HEK293 (cell line): ENCODE data around the gene PPP3CA.

Experiments
- ATF2 ChIP-seq: fragments of 450-650 bp; formaldehyde crosslinking; IDR thresholded peaks from 2 replicates; pipeline ENCODE4 v1.5.1; 2016; ENCODE audit warnings: missing biosample characterization, missing genetic modification characterization, low read depth
- HOXC10 ChIP-seq: sonication (generic); formaldehyde crosslinking; IDR thresholded peaks from 2 replicates; pipeline ENCODE4 v1.8.1; 2023; ENCODE audit warnings: mild to moderate bottlenecking, missing genetic modification reagents
- KLF16 ChIP-seq: fragments of 450-650 bp; formaldehyde crosslinking; IDR thresholded peaks from 2 replicates; pipeline ENCODE4 v1.5.1; 2017; ENCODE audit warnings: missing biosample characterization, missing genetic modification characterization
- OSR2 ChIP-seq: fragments of 450-650 bp; formaldehyde crosslinking; IDR thresholded peaks from 2 replicates; pipeline ENCODE4 v1.5.1; 2016; ENCODE audit warnings: missing biosample characterization, missing genetic modification characterization
- REST ChIP-seq: fragments of 450-650 bp; formaldehyde crosslinking; IDR thresholded peaks from 2 replicates; pipeline ENCODE4 v1.5.1; 2016; ENCODE audit warnings: missing biosample characterization, missing genetic modification characterization
- SETDB1 ChIP-seq: IDR thresholded peaks from one replicate; pipeline ENCODE4 v1.6.1; 2017; ENCODE audit warnings: mild to moderate bottlenecking, low read length, moderate library complexity, mixed read lengths; ENCODE audit not compliant: insufficient read length
- YY1 ChIP-seq: fragments of 450-650 bp; formaldehyde crosslinking; IDR thresholded peaks from 2 replicates; pipeline ENCODE4 v1.5.1; 2018; ENCODE audit warnings: missing biosample characterization, missing genetic modification characterization
- ZNF121 ChIP-seq: fragments of 450-650 bp; formaldehyde crosslinking; IDR thresholded peaks from 2 replicates; pipeline ENCODE4 v1.5.1; 2016; ENCODE audit warnings: missing biosample characterization, missing genetic modification characterization
- ZNF138 ChIP-seq: fragments of 450-650 bp; formaldehyde crosslinking; IDR thresholded peaks from 2 replicates; pipeline ENCODE4 v1.5.1; 2016; ENCODE audit warnings: missing biosample characterization, missing genetic modification characterization, borderline replicate concordance
- ZNF19 ChIP-seq: fragments of 450-650 bp; formaldehyde crosslinking; IDR thresholded peaks from 2 replicates; pipeline ENCODE4; 2016; ENCODE audit warnings: missing biosample characterization, missing genetic modification characterization, low read depth
- ZNF701 ChIP-seq: fragments of 450-650 bp; formaldehyde crosslinking; IDR thresholded peaks from 2 replicates; pipeline ENCODE4 v1.5.1; 2016; ENCODE audit warnings: missing biosample characterization, missing genetic modification characterization
- ZNF830 ChIP-seq: fragments of 450-650 bp; IDR thresholded peaks from 2 replicates; pipeline ENCODE4 v1.5.0; 2018; ENCODE audit warnings: missing biosample characterization, missing genetic modification characterization, low read depth, mild to moderate bottlenecking, moderate library complexity
- TF ChIP-seq, protein P1 (sequence below): fragments of 450-650 bp; formaldehyde crosslinking; IDR thresholded peaks from 2 replicates; pipeline ENCODE4 v1.5.1; 2016; ENCODE audit warnings: missing biosample characterization, missing genetic modification characterization
- TF ChIP-seq, protein P2 (sequence below): IDR thresholded peaks from 2 replicates; pipeline ENCODE4 v1.6.1; 2011; ENCODE audit warnings: mild to moderate bottlenecking, low read depth, low read length, borderline replicate concordance

- TF ChIP-seq ZNF19 (tag by site-specific recombination) (no peak), OSR2 (tag by site-specific recombination) (no peak), ATF2 (no peak), SETDB1 (no peak), ZNF138 (tag by site-specific recombination) (no peak), ZNF830 (tag by site-specific recombination) (no peak), REST (tag by site-specific recombination) (peak; percentile 88), KLF16 (tag by site-specific recombination) (no peak), ZNF701 (tag by site-specific recombination) (no peak), HOXC10 (no peak), ZNF121 (no peak), YY1 (no peak)
- TF ChIP-seq, protein P1, sequence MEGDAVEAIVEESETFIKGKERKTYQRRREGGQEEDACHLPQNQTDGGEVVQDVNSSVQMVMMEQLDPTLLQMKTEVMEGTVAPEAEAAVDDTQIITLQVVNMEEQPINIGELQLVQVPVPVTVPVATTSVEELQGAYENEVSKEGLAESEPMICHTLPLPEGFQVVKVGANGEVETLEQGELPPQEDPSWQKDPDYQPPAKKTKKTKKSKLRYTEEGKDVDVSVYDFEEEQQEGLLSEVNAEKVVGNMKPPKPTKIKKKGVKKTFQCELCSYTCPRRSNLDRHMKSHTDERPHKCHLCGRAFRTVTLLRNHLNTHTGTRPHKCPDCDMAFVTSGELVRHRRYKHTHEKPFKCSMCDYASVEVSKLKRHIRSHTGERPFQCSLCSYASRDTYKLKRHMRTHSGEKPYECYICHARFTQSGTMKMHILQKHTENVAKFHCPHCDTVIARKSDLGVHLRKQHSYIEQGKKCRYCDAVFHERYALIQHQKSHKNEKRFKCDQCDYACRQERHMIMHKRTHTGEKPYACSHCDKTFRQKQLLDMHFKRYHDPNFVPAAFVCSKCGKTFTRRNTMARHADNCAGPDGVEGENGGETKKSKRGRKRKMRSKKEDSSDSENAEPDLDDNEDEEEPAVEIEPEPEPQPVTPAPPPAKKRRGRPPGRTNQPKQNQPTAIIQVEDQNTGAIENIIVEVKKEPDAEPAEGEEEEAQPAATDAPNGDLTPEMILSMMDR (tag by site-specific recombination), result no peak
- TF ChIP-seq, protein P2, sequence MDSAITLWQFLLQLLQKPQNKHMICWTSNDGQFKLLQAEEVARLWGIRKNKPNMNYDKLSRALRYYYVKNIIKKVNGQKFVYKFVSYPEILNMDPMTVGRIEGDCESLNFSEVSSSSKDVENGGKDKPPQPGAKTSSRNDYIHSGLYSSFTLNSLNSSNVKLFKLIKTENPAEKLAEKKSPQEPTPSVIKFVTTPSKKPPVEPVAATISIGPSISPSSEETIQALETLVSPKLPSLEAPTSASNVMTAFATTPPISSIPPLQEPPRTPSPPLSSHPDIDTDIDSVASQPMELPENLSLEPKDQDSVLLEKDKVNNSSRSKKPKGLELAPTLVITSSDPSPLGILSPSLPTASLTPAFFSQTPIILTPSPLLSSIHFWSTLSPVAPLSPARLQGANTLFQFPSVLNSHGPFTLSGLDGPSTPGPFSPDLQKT, result no peak
These were observed 14.9 kb downstream of the PPP3CA start for GRCh38 chr4:101332424-101332823.
